Adrenal gland (tissue), 5 donors: ENCODE data around the gene KLK10.

Experiments
- POLR2A ChIP-seq, 2 donors: fragments of 450-650 bp; IDR thresholded peaks; one replicate each; pipeline ENCODE4 v1.6.1; 2017; ENCODE audit warnings: antibody characterized with exemption in 2 of 2, mild to moderate bottlenecking in 2 of 2, moderate library complexity in 1 of 2
- TF ChIP-seq, protein P1 (sequence below), 6 experiments: fragments of 450-650 bp in 4 of 6; fragments of 200-600 bp in 2 of 6; sonication (generic) in 1 of 6; IDR thresholded peaks; 1 replicate in 5 of 6; 2 replicates in 1 of 6; pipeline versions ENCODE4 v1.5.1 to v1.8.0; 2016 to 2021; ENCODE audit warnings: antibody characterized with exemption in 6 of 6, mild to moderate bottlenecking in 2 of 6, moderate library complexity in 1 of 6
- donor health status: DM: no; HTN: no; CAD: no.

DNA sequence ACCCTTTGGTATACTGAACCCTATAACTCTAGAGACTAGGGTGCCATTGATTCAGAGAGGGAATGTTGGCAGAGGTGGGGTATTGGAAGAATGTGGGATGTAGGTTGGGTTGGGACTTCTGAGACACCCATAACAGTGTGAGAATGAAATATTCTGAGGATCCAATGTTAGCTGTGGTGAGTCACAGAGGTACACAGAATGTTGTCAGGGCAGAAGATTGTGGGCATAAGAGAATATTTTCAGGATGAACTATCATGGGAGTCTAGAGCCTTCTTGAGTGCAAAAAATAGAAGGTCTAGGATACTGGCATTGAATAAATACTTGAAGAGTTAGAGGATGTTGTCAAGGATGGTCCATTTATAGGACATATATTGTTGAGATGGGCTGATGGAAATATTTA lies 36.4 kb upstream of the KLK10 start:
- TF ChIP-seq, protein P1, sequence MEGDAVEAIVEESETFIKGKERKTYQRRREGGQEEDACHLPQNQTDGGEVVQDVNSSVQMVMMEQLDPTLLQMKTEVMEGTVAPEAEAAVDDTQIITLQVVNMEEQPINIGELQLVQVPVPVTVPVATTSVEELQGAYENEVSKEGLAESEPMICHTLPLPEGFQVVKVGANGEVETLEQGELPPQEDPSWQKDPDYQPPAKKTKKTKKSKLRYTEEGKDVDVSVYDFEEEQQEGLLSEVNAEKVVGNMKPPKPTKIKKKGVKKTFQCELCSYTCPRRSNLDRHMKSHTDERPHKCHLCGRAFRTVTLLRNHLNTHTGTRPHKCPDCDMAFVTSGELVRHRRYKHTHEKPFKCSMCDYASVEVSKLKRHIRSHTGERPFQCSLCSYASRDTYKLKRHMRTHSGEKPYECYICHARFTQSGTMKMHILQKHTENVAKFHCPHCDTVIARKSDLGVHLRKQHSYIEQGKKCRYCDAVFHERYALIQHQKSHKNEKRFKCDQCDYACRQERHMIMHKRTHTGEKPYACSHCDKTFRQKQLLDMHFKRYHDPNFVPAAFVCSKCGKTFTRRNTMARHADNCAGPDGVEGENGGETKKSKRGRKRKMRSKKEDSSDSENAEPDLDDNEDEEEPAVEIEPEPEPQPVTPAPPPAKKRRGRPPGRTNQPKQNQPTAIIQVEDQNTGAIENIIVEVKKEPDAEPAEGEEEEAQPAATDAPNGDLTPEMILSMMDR (IDR thresholded peaks at IDR 0.05) = no peak
- TF ChIP-seq POLR2A (IDR thresholded peaks at IDR 0.05) = no peak
